T-cell (primary cell): ENCODE measurements around the gene AHRR. TPM values are rescaled to one million over a fixed set of nuclear protein-coding genes. Genes with fewer than 3 reads are reported as not detected.

Source experiments
- ATAC-seq, 4 experiments: fragments of 200-7000 bp in 3 of 4; fragments of 150-1000 bp in 1 of 4; cut with Tn5 transposase; replicated peaks in 1 of 4; 1 replicate in 3 of 4; 2 replicates in 1 of 4; pipeline ENCODE4 v1.10.0; 2021; ENCODE audit warnings: moderate library complexity in 3 of 4, mild to moderate bottlenecking in 2 of 4, moderate number of reproducible peaks in 1 of 4
- CTCF ChIA-PET, 2 donors: fragments of 300-600 bp; sonication (Branson Sonifier 250); formaldehyde crosslinking; loops; one replicate each; lab custom pipeline; 2022; ENCODE audit warnings: antibody characterized with exemption in 2 of 2; lab: Charles Lee
- POLR2A ChIA-PET, 2 donors: fragments of 300-600 bp; sonication (Branson Sonifier 250); formaldehyde crosslinking; loops; one replicate each; lab custom pipeline; 2022; ENCODE audit warnings: antibody characterized with exemption in 2 of 2; lab: Charles Lee
- DNase-seq, 35 experiments: peaks; one replicate each; pipeline versions ENCODE4 v3.0.0 to v3.0.0-alpha.2; 2013 to 2023
- H3K27ac ChIP-seq: one replicate; pipeline ENCODE4 v1.5.1; 2013; ENCODE audit warnings: low read length
- H3K27me3 ChIP-seq, 2 experiments: replicated peaks in 1 of 2; 1 replicate in 1 of 2; 2 replicates in 1 of 2; pipeline versions ENCODE4 v1.6.1 to v1.7.0; 2013; ENCODE audit warnings: low read length in 1 of 2, mixed read lengths in 1 of 2; ENCODE audit not compliant: control insufficient read depth in 2 of 2, insufficient read depth in 2 of 2; ENCODE audit errors: extremely low read depth in 1 of 2
- H3K36me3 ChIP-seq, 2 donors: 1 replicate in 1 of 2; 2 replicates in 1 of 2; pipeline versions ENCODE4 v1.6.1 to v1.7.0; 2013; ENCODE audit warnings: low read length in 1 of 2; ENCODE audit not compliant: control insufficient read depth in 2 of 2, insufficient read depth in 1 of 2; ENCODE audit errors: extremely low read depth in 1 of 2
- H3K4me1 ChIP-seq, 2 experiments: 1 replicate in 1 of 2; 2 replicates in 1 of 2; pipeline versions ENCODE4 v1.6.1 to v1.7.0; 2013; ENCODE audit warnings: low read length in 2 of 2, mixed read lengths in 1 of 2; ENCODE audit not compliant: insufficient read depth in 2 of 2, control insufficient read depth in 1 of 2; ENCODE audit errors: extremely low read depth in 1 of 2
- H3K4me3 ChIP-seq, 2 donors: 1 replicate in 1 of 2; 2 replicates in 1 of 2; pipeline versions ENCODE4 v1.5.1 to v1.7.0; 2013; ENCODE audit warnings: mild to moderate bottlenecking in 2 of 2, low read length in 1 of 2, moderate library complexity in 1 of 2; ENCODE audit not compliant: control insufficient read depth in 1 of 2; ENCODE audit errors: extremely low read depth in 1 of 2
- H3K9me3 ChIP-seq: 2 replicates; pipeline ENCODE4 v1.7.0; 2013
- H3K27ac Mint-ChIP-seq, 2 donors: one replicate each; pipeline ENCODE4 v1.8.0; 2020 to 2021; ENCODE audit warnings: mild to moderate bottlenecking in 2 of 2, mixed read lengths in 2 of 2
- H3K27me3 Mint-ChIP-seq, 2 donors: one replicate each; pipeline ENCODE4 v1.8.0; 2021 to 2022; ENCODE audit warnings: mixed read lengths in 2 of 2
- H3K36me3 Mint-ChIP-seq: one replicate; pipeline ENCODE4 v1.8.0; 2021; ENCODE audit warnings: mixed read lengths
- H3K4me1 Mint-ChIP-seq, 3 donors: one replicate each; pipeline ENCODE4 v1.8.0; 2020 to 2022; ENCODE audit warnings: mixed read lengths in 3 of 3, mild to moderate bottlenecking in 1 of 3
- H3K4me3 Mint-ChIP-seq, 3 donors: one replicate each; pipeline ENCODE4 v1.8.0; 2020 to 2022; ENCODE audit warnings: mild to moderate bottlenecking in 3 of 3, mixed read lengths in 3 of 3, moderate library complexity in 3 of 3
- H3K9me3 Mint-ChIP-seq, 3 donors: one replicate each; pipeline ENCODE4 v1.8.0; 2020 to 2022; ENCODE audit warnings: mixed read lengths in 3 of 3
- WGBS: methylation state at CpG from one replicate; pipeline ENCODE4 v1.1.5; 2013; ENCODE audit warnings: missing lambda C conversion rate; ENCODE audit not compliant: insufficient coverage; 5-methylcytosine and 5-hydroxymethylcytosine counted together
- total RNA-seq, 35 experiments: library from RNA in 6 of 35; stranded (reverse) in 6 of 35; fragments of 120-200 nt in 1 of 35; gene quantifications; one replicate each; pipeline versions ENCODE4 v1.2.1 to v1.2.4 and lab custom pipeline; 2013 to 2026

Gene AHRR
- total RNA-seq, 5 donors from 2014 or later (not counting 1 experiment from before 2014, with no cell fraction given), result 0.55 to 13.5 (median 3.4) TPM

DNA sequence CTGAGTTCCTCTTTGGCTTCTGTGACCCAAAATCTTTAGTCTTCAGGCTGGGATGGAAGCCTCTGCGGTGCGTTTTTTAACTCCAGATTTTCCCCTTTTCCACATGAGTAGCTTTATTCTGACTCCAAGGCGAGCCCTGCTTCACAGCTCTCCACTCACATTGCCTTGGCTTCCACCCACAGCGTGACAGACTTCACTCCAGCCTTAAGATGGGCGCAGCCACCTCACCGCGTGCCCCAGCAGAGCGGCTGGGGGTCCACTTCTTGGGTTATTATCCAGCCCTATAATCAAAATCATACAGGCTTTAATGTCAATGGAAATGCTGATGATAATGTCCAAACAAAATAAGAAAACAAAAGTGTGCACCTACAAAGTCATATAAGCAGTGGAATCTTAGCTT, 122.7 kb downstream of the AHRR start:
- peak overlapping the region; percentile 76 to 84 for H3K27ac Mint-ChIP-seq
- Histone ChIP-seq H3K4me1 (peaks cover 0 to 24% of the 10 kb centered on the region in 2 experiments), H3K4me3 (peak overlapping the region in 1 of 2 donors; percentile 82), H3K27ac (peak overlapping the region; percentile 68), H3K36me3 (peaks cover 17 to 31% of the 10 kb centered on the region in 2 donors), H3K27me3 (no peaks in the 10 kb centered on the region), H3K9me3 (no peaks in the 10 kb centered on the region)
- H3K4me1 Mint-ChIP-seq, result peaks cover 44 to 55% (median 44%) of the 10 kb centered on the region in 3 donors
- ChIA-PET POLR2A (no interaction called here), CTCF (no interaction called here)
- H3K27me3 Mint-ChIP-seq, result no peaks in the 10 kb centered on the region
- no peaks in the 10 kb centered on the region for H3K9me3 Mint-ChIP-seq
- H3K36me3 Mint-ChIP-seq, result peaks cover 23% of the 10 kb centered on the region
- no peak for ATAC-seq
- WGBS, result 96% methylated on average over 4 of the region's 8 CpGs
- H3K4me3 Mint-ChIP-seq, result peak overlapping the region; percentile 93 to 98 (median 94)
- no peak for DNase-seq

DNA sequence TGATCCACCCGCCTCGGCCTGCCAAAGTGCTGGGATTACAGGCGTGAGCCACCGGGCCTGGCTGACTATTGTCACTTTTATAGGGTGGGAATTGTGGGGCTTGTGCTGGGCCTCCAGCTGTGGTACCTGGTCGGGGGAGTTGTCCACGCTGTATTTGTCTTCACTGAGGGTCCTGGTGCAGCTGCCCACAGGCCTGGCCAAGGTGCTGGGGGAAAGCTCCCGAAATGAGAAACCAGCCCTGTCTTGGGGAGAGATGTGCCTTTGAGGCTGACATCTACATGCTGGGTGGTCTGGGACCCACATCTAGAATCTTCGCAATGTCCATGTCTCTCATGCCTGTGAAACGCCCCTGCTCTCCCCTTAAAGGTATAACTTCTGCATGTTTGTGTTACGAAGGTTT, 124.1 kb downstream of the AHRR start:
- Histone ChIP-seq H3K4me3 (no peak overlapping the region), H3K36me3 (peaks cover 17 to 41% of the 10 kb centered on the region in 2 donors), H3K9me3 (no peaks in the 10 kb centered on the region), H3K27me3 (no peaks in the 10 kb centered on the region), H3K27ac (no peak overlapping the region), H3K4me1 (peaks cover 0 to 24% of the 10 kb centered on the region in 2 experiments)
- ChIA-PET CTCF (interaction anchor here (0.7 to 1.0 kb wide), 3 partner anchors 8 to 110 kb away, joined by 3 to 6 read pairs (median 4); no protein-coding TSS in a partner anchor), POLR2A (interaction anchor here in 1 of 2 donors (1.2 kb wide), 1 partner anchor 28 kb away, joined by 5 read pairs; no protein-coding TSS in a partner anchor)
- peaks cover 0 to 5% (median 0%) of the 10 kb centered on the region in 3 donors for H3K9me3 Mint-ChIP-seq
- H3K27me3 Mint-ChIP-seq, result no peaks in the 10 kb centered on the region
- peaks cover 35% of the 10 kb centered on the region for H3K36me3 Mint-ChIP-seq
- peak overlapping the region in 1 of 2 donors; percentile 0 for H3K27ac Mint-ChIP-seq
- peaks cover 52 to 58% (median 54%) of the 10 kb centered on the region in 3 donors for H3K4me1 Mint-ChIP-seq
- no peak for ATAC-seq
- no peak overlapping the region for H3K4me3 Mint-ChIP-seq
- no peak for DNase-seq
- 97% methylated on average over 7 of the region's 10 CpGs for WGBS

DNA sequence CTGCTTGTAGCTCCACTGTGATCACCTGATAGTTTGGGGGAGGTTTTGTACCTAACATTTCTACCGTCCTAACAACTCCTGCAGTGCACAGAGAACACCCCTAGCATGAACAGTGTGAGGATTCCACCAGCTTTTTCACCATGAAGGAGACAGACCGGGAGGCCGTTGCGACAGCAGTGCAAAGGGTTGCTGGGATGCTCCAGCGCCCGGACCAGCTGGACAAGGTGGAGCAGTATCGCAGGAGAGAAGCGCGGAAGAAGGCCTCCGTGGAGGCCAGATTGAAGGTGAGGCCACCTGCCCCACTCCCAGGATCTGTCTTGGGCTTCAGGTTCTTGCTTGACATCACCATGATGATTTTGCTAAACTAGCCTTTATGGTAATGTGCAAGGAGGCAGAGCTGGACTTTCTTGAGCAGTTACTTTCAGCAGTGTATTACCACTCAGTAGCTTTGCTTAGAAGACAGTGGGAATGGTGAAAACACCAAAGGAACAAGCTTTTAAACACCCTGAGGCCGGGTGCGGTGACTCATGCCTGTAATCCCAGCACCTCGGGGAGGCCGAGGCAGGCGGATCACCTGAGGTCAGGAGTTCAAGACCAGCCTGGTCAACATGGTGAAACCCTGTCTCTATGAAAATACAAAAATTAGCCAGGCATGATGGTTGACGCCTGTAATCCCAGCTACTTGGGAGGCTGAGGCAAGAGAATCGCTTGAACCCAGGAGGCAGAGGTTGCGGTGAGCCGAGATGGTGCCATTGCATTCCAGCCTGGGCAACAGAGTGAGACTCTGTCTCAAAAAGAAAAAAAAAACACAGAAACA, 124.8 kb downstream of the AHRR start:
- peaks cover 0 to 24% of the 10 kb centered on the region in 2 experiments for H3K4me1 ChIP-seq
- ChIA-PET CTCF (interaction anchor here (1.0 to 1.1 kb wide), 3 partner anchors 8 to 99 kb away, joined by 3 to 6 read pairs (median 5); no protein-coding TSS in a partner anchor), POLR2A (interaction anchor here in 1 of 2 donors (1.2 kb wide), 1 partner anchor 28 kb away, joined by 5 read pairs; no protein-coding TSS in a partner anchor)
- peak in 1 of 35 experiments; percentile 13 for DNase-seq
- no peak overlapping the region for H3K27ac ChIP-seq
- 96% methylated on average over 15 of the region's 19 CpGs for WGBS
- H3K36me3 ChIP-seq, result peaks cover 17 to 41% of the 10 kb centered on the region in 2 donors
- no peak for ATAC-seq
- H3K27me3 ChIP-seq, result no peaks in the 10 kb centered on the region
- peaks cover 52 to 58% (median 54%) of the 10 kb centered on the region in 3 donors for H3K4me1 Mint-ChIP-seq
- H3K27ac Mint-ChIP-seq, result peak overlapping the region in 1 of 2 donors; percentile 68
- no peak overlapping the region for H3K4me3 Mint-ChIP-seq
- H3K9me3 Mint-ChIP-seq, result peaks cover 0 to 10% (median 0%) of the 10 kb centered on the region in 3 donors
- no peak overlapping the region for H3K4me3 ChIP-seq
- H3K27me3 Mint-ChIP-seq, result no peaks in the 10 kb centered on the region
- H3K9me3 ChIP-seq, result peaks cover 3% of the 10 kb centered on the region
- peaks cover 42% of the 10 kb centered on the region for H3K36me3 Mint-ChIP-seq

DNA sequence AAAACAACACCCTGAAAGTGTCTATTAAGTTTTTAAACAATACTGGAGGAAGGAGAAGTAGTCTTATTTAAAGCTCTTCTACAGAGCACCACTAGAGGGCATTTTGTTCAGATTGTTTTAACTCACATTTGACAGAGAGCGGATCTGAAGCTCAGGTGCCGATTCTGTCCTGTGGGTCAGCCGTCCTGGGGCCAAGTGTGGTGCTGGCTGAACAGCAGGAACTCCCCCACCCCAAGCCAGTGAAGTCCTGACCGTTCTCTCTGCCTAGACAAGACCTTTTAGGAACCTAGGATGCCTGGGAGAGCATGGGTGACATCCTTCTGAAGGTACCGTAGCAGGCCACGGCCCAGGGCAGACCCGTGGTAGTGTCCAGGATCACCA, 125.4 kb downstream of the AHRR start:
- no peaks in the 10 kb centered on the region for H3K27me3 ChIP-seq
- peak in 2 of 35 experiments; percentile 22 to 59 for DNase-seq
- 54% methylated on average over 7 of the region's 7 CpGs for WGBS
- H3K4me1 ChIP-seq, result peaks cover 0 to 23% of the 10 kb centered on the region in 2 experiments
- Mint-ChIP-seq H3K9me3 (peaks cover 4 to 16% (median 5%) of the 10 kb centered on the region in 3 donors), H3K36me3 (peaks cover 48% of the 10 kb centered on the region), H3K27ac (peak overlapping the region in 1 of 2 donors; percentile 68), H3K4me1 (peaks cover 49 to 58% (median 50%) of the 10 kb centered on the region in 3 donors), H3K4me3 (no peak overlapping the region), H3K27me3 (no peaks in the 10 kb centered on the region)
- no peak overlapping the region for H3K27ac ChIP-seq
- CTCF ChIA-PET, result interaction anchor here (1.1 kb wide), 2 partner anchors 8 to 25 kb away, joined by 3 to 5 read pairs; no protein-coding TSS in a partner anchor
- peaks cover 4% of the 10 kb centered on the region for H3K9me3 ChIP-seq
- peaks cover 17 to 46% of the 10 kb centered on the region in 2 donors for H3K36me3 ChIP-seq
- POLR2A ChIA-PET, result no interaction called here
- peak in 1 of 4 experiments; percentile 31 for ATAC-seq
- H3K4me3 ChIP-seq, result no peak overlapping the region

DNA sequence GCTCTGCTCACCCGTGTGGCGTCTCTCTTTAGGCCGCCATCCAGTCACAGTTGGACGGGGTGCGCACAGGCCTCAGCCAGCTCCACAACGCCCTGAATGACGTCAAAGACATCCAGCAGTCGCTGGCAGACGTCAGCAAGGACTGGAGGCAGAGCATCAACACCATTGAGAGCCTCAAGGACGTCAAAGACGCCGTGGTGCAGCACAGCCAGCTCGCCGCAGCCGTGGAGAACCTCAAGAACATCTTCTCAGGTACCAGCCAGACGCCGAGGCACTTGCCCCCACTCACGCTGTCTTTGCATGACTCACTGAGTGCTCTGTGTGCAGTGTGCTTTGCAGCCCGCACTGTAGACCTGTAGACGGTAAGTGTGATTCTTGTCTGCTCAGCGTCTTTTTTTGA, 126.0 kb downstream of the AHRR start:
- peak in 1 of 35 experiments; percentile 17 for DNase-seq
- 96% methylated on average over 21 of the region's 21 CpGs for WGBS
- peaks cover 17 to 51% of the 10 kb centered on the region in 2 donors for H3K36me3 ChIP-seq

More for the DNA sequence above, 126.0 kb downstream of the AHRR start:
- H3K27me3 ChIP-seq, result no peaks in the 10 kb centered on the region
- peaks cover 4% of the 10 kb centered on the region for H3K9me3 ChIP-seq
- Mint-ChIP-seq H3K36me3 (peaks cover 55% of the 10 kb centered on the region), H3K4me3 (no peak overlapping the region), H3K27me3 (no peaks in the 10 kb centered on the region), H3K27ac (no peak overlapping the region), H3K4me1 (peaks cover 46 to 60% (median 51%) of the 10 kb centered on the region in 3 donors), H3K9me3 (peaks cover 10 to 22% (median 11%) of the 10 kb centered on the region in 3 donors)
- no peak overlapping the region for H3K4me3 ChIP-seq
- ATAC-seq, result no peak
- ChIA-PET POLR2A (no interaction called here), CTCF (interaction anchor here in 1 of 2 donors (1.1 kb wide), 1 partner anchor 24 kb away, joined by 5 read pairs; no protein-coding TSS in a partner anchor)
- H3K27ac ChIP-seq, result no peak overlapping the region
- H3K4me1 ChIP-seq, result peaks cover 1 to 18% of the 10 kb centered on the region in 2 experiments
